ENCODE data around the gene PCGF6.

PCGF6 gene

DNA sequence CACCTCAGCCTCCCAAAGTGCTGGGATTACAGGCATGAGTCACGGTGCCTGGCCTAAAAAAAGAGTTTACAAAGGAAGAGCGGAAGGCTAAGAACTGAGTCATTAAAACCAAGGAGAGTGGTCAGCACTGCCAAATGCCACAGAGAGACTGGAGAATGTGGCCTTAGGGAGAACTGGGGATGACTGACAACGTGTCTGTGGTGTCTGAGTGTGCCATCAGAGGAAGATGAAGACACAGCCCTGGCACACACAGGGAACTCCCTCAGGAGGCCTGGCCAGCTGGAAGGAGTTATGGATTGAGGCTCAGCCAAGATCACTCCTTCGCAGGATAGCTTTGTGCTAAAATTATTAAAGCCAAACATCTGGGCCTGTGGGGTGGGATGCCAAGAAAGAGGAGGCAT, 77.9 kb downstream of the PCGF6 start (continued):
- TF ChIP-seq ZNF335 (tag by site-specific recombination; conservative IDR thresholded peaks at IDR 0.05) (peak; percentile 35; the same call in 1 of the 2 replicates), ZNF175 (tag by site-specific recombination; IDR thresholded peaks at IDR 0.05) (no peak), KLF7 (tag by site-specific recombination; IDR thresholded peaks at IDR 0.05; ENCODE audit: borderline replicate concordance) (no peak), BCL11A (tag by site-specific recombination; IDR thresholded peaks at IDR 0.05; ENCODE audit: low read depth) (no peak), ZNF629 (tag by site-specific recombination; IDR thresholded peaks at IDR 0.05) (peak; percentile 48; the same call in 1 of the 2 replicates), HOXC10 (CRISPR knock-in tag; IDR thresholded peaks at IDR 0.05) (no peak), ZXDB (tag by site-specific recombination; IDR thresholded peaks at IDR 0.05) (no peak), AEBP2 (tag by site-specific recombination; IDR thresholded peaks at IDR 0.05; ENCODE audit: borderline replicate concordance) (no peak), ZNF239 (tag by site-specific recombination; IDR thresholded peaks at IDR 0.05) (no peak), ZFHX2 (tag by site-specific recombination; conservative IDR thresholded peaks at IDR 0.05) (no peak), ZEB2 (tag by site-specific recombination; IDR thresholded peaks at IDR 0.05) (no peak), ZNF777 (tag by site-specific recombination; IDR thresholded peaks at IDR 0.05; ENCODE audit: borderline replicate concordance) (no peak), ZNF366 (tag by site-specific recombination; conservative IDR thresholded peaks at IDR 0.05) (0 out of 2 replicates have a peak, but pooled peaks have one; percentile 28), ZNF354C (tag by site-specific recombination; IDR thresholded peaks at IDR 0.05; ENCODE audit: borderline replicate concordance, low read depth) (no peak), ZNF843 (tag by site-specific recombination; IDR thresholded peaks at IDR 0.05) (no peak), SP7 (tag by site-specific recombination; IDR thresholded peaks at IDR 0.05) (peak; percentile 53; the same call in 1 of the 2 replicates), OVOL3 (tag by site-specific recombination; IDR thresholded peaks at IDR 0.05) (no peak), ZNF202 (tag by site-specific recombination; IDR thresholded peaks at IDR 0.05; ENCODE audit: borderline replicate concordance) (no peak), ZFP41 (tag by site-specific recombination; IDR thresholded peaks at IDR 0.05; ENCODE audit: borderline replicate concordance) (no peak), TRIM28 (IDR thresholded peaks at IDR 0.05; ENCODE audit: borderline replicate concordance, low read length) (no peak)
- TF ChIP-seq, protein P1, sequence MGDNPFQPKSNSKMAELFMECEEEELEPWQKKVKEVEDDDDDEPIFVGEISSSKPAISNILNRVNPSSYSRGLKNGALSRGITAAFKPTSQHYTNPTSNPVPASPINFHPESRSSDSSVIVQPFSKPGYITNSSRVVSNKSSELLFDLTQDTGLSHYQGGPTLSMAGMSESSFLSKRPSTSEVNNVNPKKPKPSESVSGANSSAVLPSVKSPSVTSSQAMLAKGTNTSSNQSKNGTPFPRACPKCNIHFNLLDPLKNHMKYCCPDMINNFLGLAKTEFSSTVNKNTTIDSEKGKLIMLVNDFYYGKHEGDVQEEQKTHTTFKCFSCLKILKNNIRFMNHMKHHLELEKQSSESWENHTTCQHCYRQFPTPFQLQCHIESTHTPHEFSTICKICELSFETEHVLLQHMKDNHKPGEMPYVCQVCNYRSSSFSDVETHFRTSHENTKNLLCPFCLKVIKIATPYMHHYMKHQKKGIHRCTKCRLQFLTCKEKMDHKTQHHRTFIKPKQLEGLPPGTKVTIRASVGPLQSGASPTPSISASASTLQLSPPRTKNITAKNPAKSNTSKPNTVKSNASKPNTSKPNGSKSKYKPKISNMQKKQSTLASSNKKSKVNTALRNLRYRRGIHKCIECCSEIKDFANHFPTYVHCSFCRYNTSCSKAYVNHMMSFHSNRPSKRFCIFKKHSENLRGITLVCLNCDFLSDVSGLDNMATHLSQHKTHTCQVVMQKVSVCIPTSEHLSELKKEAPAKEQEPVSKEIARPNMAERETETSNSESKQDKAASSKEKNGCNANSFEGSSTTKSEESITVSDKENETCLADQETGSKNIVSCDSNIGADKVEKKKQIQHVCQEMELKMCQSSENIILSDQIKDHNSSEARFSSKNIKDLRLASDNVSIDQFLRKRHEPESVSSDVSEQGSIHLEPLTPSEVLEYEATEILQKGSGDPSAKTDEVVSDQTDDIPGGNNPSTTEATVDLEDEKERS (tag by site-specific recombination; IDR thresholded peaks at IDR 0.05): no peak
- TF ChIP-seq, protein P2, sequence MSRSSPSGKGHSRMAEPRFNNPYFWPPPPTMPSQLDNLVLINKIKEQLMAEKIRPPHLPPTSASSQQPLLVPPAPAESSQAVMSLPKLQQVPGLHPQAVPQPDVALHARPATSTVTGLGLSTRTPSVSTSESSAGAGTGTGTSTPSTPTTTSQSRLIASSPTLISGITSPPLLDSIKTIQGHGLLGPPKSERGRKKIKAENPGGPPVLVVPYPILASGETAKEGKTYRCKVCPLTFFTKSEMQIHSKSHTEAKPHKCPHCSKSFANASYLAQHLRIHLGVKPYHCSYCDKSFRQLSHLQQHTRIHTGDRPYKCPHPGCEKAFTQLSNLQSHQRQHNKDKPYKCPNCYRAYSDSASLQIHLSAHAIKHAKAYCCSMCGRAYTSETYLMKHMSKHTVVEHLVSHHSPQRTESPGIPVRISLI (tag by site-specific recombination; IDR thresholded peaks at IDR 0.05): peak; percentile 87
- TF ChIP-seq, protein P3, sequence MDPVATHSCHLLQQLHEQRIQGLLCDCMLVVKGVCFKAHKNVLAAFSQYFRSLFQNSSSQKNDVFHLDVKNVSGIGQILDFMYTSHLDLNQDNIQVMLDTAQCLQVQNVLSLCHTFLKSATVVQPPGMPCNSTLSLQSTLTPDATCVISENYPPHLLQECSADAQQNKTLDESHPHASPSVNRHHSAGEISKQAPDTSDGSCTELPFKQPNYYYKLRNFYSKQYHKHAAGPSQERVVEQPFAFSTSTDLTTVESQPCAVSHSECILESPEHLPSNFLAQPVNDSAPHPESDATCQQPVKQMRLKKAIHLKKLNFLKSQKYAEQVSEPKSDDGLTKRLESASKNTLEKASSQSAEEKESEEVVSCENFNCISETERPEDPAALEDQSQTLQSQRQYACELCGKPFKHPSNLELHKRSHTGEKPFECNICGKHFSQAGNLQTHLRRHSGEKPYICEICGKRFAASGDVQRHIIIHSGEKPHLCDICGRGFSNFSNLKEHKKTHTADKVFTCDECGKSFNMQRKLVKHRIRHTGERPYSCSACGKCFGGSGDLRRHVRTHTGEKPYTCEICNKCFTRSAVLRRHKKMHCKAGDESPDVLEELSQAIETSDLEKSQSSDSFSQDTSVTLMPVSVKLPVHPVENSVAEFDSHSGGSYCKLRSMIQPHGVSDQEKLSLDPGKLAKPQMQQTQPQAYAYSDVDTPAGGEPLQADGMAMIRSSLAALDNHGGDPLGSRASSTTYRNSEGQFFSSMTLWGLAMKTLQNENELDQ (tag by site-specific recombination; IDR thresholded peaks at IDR 0.05; ENCODE audit: low read depth): no peak
- TF ChIP-seq, protein P4, sequence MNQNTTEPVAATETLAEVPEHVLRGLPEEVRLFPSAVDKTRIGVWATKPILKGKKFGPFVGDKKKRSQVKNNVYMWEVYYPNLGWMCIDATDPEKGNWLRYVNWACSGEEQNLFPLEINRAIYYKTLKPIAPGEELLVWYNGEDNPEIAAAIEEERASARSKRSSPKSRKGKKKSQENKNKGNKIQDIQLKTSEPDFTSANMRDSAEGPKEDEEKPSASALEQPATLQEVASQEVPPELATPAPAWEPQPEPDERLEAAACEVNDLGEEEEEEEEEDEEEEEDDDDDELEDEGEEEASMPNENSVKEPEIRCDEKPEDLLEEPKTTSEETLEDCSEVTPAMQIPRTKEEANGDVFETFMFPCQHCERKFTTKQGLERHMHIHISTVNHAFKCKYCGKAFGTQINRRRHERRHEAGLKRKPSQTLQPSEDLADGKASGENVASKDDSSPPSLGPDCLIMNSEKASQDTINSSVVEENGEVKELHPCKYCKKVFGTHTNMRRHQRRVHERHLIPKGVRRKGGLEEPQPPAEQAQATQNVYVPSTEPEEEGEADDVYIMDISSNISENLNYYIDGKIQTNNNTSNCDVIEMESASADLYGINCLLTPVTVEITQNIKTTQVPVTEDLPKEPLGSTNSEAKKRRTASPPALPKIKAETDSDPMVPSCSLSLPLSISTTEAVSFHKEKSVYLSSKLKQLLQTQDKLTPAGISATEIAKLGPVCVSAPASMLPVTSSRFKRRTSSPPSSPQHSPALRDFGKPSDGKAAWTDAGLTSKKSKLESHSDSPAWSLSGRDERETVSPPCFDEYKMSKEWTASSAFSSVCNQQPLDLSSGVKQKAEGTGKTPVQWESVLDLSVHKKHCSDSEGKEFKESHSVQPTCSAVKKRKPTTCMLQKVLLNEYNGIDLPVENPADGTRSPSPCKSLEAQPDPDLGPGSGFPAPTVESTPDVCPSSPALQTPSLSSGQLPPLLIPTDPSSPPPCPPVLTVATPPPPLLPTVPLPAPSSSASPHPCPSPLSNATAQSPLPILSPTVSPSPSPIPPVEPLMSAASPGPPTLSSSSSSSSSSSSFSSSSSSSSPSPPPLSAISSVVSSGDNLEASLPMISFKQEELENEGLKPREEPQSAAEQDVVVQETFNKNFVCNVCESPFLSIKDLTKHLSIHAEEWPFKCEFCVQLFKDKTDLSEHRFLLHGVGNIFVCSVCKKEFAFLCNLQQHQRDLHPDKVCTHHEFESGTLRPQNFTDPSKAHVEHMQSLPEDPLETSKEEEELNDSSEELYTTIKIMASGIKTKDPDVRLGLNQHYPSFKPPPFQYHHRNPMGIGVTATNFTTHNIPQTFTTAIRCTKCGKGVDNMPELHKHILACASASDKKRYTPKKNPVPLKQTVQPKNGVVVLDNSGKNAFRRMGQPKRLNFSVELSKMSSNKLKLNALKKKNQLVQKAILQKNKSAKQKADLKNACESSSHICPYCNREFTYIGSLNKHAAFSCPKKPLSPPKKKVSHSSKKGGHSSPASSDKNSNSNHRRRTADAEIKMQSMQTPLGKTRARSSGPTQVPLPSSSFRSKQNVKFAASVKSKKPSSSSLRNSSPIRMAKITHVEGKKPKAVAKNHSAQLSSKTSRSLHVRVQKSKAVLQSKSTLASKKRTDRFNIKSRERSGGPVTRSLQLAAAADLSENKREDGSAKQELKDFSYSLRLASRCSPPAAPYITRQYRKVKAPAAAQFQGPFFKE (tag by site-specific recombination; IDR thresholded peaks at IDR 0.05; ENCODE audit: borderline replicate concordance): no peak
